ENCODE data around the gene MYH11.
"Not testable (repeated sequence)": the region's sequence is repeated elsewhere in the genome, so short reads cannot be mapped to it uniquely, and the experiment has no call there.

MYH11 gene

DNA sequence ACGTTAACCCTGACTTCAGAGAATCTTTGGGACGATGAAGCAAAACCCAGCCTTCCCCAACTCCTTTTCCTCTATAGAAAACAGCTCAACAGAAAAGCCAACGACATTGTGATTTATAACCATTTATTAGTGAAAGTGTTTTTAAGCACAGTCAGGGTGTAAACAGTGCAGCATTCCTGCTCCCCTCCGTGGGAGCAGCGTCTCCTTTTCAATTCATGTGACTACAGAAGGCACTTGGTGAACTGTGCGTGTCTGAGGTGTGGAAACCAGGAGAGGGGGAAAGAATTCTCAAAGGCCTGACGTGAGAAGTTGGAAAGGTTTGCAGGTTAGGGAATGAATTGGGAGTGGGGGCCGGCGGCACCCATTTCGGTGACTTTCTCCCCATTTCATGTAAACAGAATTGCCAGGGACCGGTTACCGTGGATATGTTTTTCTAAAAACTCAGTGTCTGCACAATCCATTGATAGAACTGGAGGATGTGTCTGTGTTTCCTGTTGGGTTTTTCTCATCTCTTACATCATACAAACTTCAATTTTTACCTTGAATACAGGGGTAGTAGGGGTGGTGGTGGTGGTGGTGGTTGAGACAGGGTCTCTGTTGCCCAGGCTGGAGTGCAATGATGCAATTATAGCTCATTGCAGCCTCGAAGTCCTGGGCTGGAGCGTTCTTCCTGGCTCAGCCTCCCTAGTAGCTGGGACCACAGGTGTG is 153.6 kb downstream of the MYH11 start:
- no peak for DNase-seq

GRCh38 chr16:15701975-15702970 is 154.6 kb downstream of the MYH11 start:
- DNase-seq = no peak

GRCh38 chr16:15701367-15701766 is 155.5 kb downstream of the MYH11 start:
- DNase-seq = no peak

- no peak for DNase-seq
Observed at GRCh38 chr16:15699819-15700218, 157.0 kb downstream of the MYH11 start.

- DNase-seq = no peak
Observed at GRCh38 chr16:15694499-15694898, 162.3 kb downstream of the MYH11 start.

- not testable (repeated sequence) for DNase-seq
Observed at GRCh38 chr16:15692508-15692907, 164.3 kb downstream of the MYH11 start.

DNA sequence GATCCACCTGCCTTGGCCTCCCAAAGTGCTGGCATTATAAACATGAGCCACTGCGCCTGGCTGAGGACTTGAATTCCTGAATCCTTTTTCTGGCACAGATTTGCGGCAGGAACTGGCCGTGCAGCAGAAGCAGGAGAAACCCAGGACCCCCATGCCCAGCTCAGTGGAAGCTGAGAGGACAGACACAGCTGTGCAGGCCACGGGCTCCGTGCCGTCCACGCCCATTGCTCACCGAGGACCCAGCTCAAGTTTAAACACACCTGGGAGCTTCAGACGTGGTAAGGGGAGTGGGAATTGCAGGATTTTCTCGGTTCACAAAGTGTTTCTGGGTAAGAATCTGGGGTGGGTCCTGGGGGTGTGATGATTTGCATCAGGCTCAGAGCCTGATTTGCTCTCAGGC is 165.8 kb downstream of the MYH11 start:
- no peak for DNase-seq

DNA sequence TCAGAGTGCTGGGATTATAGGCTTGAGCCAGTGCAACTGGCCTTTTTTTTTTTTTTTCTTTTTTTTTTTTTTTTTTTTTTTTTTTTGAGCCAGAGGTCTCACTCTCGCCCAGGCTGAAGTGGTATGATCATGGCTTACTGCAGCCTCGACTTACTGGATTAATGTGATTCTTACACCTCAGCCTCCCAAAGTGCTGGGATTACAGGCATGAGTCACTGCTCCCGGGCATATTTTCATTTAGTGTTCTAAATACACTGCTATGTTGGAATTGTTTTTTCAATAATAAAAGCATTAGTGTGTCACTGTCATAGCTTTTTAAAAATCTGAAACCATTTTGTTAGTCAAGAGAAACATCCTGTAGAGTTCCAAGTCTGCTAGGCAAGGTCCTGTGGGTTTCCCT is 166.5 kb downstream of the MYH11 start:
- DNase-seq = no peak

GRCh38 chr16:15689290-15689689 is 167.5 kb downstream of the MYH11 start:
- DNase-seq = no peak

- no peak for DNase-seq
Observed at GRCh38 chr16:15686287-15686686, 170.5 kb downstream of the MYH11 start.

DNA sequence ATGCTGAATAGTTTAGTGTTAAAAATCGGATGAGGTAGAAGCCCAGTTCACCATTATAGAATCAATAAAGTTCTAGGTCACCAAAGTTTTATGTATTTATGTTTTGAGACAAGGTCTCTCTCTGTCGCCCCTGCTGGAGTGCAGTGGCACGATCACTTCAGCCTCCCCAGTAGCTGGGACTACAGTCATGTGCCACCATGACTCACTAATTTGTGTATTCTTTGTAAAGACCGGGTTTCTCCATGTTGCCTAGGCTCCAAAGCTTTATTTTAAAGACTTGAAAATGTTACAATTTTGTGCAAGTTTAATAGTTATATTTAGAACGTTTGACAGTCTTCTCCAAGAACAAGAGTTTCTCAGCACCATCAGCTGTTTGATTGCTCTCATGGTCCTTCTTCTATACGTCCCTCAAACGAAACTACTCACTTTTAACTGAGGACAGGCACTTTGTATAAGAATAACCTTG is 174.7 kb downstream of the MYH11 start:
- DNase-seq = peak; percentile 45

DNA sequence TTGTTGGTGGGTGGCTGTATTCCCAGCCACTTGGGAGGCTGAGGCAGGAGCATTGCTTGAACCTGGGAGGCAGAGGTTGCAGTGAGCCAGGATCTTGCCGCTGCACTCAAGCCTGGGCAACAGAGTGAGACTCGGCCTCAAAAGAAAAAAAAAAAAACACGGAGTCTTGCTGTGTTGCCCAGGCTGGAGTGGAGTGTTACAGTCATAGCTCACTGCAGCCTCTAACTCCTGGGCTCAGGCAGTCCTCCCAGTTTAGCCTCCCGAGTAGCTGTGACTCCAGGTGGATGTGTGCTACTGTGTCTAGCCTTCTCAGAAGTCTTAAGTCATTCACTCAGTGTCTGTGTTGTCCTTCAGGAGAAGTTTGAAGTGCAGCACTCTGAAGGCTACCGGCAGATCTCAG is 179.4 kb downstream of the MYH11 start:
- no peak for DNase-seq

GRCh38 chr16:15676506-15676905 is 180.3 kb downstream of the MYH11 start:
- DNase-seq = no peak

- DNase-seq = no peak
Observed at GRCh38 chr16:15674571-15674970, 182.3 kb downstream of the MYH11 start.

DNA sequence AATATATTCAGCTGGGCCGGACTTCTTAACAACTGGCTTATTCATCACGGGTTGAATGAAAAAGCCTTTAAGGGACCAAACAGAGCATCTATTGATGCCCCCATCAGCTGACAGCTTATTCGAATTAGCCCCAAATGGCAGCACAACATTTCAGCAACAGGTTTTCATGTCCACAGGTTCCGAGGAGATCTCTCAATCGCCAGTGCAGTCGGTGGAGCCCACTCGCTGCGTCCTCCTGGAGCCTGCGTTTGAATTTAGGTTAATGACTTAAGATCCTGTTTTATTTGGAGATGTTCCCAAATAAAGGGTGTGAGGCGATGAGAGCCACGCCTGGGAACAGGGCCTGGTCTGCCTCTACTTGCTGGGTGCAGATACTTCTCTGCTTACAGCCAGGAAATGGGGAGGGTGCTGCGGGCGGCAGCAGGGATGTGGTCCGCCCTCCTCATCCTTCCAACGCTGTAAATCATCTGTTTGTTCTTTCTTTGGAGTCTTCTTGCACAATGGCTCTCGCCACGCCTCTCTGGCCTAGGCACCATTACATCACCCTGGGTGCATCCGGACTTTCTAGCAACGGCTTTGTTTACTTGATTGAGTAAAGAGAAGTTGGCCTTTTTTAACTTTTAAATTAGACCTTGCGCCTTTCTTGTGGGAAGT is 184.2 kb downstream of the MYH11 start:
- DNase-seq = peak; percentile 96

DNA sequence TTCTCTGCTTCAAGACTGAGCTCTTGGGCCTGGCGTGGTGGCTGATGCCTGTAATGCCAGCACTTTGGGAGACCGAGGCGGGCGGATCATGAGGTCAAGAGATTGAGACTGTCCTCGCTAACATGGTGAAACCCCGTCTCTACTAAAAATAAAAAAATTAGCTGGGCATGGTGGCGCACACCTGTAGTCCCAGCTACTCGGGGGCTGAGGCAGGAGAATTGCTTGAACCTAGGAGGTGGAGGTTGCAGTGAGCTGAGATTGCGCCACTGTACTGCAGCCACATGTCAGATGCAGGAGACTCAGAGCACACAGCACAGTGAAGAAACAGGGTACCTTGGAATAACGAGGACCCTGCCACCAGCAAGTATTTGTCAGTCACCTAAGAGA is 184.7 kb downstream of the MYH11 start:
- not testable (repeated sequence) for DNase-seq

- no peak for DNase-seq
Observed at GRCh38 chr16:15671530-15672117, 185.2 kb downstream of the MYH11 start.

GRCh38 chr16:15667091-15667742 is 189.6 kb downstream of the MYH11 start:
- DNase-seq = no peak

DNA sequence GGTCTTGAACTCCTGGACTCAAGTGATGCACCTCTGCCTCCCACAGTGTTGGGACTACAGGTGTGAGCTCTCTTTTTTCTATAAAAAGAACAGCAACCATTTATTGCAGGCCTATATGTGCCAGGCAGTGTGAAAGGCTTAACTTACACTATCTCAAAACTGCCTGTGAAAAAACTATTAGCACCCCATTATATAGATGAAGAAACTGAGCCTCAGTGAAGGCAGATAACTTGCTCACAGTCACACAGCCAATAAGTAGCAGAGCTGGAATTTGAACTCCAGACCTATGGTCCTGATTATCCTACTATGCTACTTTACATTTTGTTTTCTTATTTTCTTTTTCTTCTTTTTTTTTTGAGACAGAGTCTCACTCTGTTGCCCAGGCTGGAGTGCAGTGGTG is 191.7 kb downstream of the MYH11 start:
- no peak for DNase-seq

GRCh38 chr16:15660203-15660601 is 196.6 kb downstream of the MYH11 start:
- no peak for DNase-seq

DNA sequence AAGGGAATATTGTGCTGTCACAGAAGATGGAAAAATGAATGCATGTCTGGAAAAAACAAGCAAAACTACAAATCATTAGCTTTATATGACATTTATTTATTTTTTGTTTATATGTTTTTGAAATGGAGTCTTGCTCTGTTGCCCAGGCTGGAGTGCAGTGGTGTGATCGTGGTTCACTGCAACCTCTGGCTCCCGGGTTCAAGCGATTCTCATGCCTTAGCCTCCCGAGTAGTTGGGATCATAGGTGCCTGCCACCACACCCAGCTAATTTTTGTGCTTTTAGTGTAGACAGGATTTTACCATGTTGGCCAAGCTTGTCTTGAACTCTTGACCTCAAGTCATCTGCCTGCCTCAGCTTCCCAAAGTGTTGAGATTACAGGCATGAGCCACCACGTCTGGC is 198.3 kb downstream of the MYH11 start:
- DNase-seq = no peak

GRCh38 chr16:15658149-15658548 is 198.7 kb downstream of the MYH11 start:
- no peak for DNase-seq
